GM19351 (cell line): ENCODE results near the gene DDN.

Experiments used
- ATAC-seq: cut with Tn5 transposase; IDR thresholded peaks from one replicate; pipeline ENCODE4 v1.9.1; 2021; ENCODE audit warnings: mild to moderate bottlenecking, moderate library complexity; ENCODE audit not compliant: unreplicated experiment

Gene DDN

GRCh38 chr12:49015196-49015595 lies 16.0 kb upstream of the DDN start:
- ATAC-seq, result no peak

DNA sequence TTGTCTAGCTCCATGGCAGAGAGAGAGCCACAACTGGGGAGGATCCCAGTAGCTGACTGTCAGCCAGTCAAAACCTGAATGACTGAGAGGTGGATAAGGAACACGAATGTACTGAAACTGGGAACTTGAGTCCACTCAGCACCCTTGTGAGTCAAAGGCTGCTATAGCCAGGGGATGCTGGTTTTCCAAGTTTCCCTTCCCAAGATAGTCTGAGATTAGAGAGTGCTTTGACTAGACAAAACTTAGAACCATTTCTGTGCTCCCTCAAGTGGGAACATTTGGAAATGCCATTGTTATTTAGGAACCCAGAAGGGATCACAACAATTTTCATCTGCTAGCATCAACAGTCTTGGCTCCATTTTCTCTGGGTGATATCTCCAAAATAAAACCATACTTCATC lies 15.4 kb upstream of the DDN start:
- no peak for ATAC-seq

- ATAC-seq, result no peak
Observed at GRCh38 chr12:49013428-49013827, 14.3 kb upstream of the DDN start.

GRCh38 chr12:49012739-49013138 lies 13.6 kb upstream of the DDN start:
- no peak for ATAC-seq

DNA sequence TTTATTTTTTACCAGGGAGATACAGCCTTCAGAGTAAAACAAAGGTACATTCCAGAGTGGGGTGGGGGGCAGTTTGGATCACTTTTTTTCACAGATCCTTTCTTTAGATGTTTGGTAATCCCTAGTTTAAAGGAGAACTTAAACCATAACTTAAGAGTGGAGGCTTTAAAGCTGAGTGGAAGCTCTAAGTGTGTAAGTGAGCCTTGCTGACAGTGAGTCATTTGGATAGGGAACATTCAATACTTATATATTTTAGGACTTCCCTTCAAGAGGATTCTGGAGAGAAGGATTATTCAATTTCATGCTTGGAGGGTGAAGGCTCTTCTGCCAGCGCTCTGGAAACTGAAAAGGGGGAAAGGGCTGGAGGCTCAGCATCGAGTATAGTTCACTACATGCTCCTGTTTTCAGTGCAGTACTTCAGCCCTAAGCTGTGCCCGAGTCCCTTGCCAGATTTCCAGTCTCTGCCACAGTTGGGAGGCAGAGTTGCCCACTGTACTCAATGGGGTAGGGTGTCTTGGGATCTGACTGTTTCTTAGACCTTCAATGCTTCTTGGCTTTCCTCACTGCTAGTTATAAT lies 11.0 kb upstream of the DDN start:
- ATAC-seq, result no peak

- no peak for ATAC-seq
Observed at GRCh38 chr12:49008943-49009342, 9.8 kb upstream of the DDN start.

GRCh38 chr12:49000346-49000745 lies 1.2 kb upstream of the DDN start:
- no peak for ATAC-seq

- ATAC-seq, result peak; percentile 20
Observed at GRCh38 chr12:48998497-48999353, 450 bp downstream of the DDN start.

GRCh38 chr12:48997719-48998496 lies 1.3 kb downstream of the DDN start:
- ATAC-seq, result peak; percentile 44

- no peak for ATAC-seq
Observed at GRCh38 chr12:48996794-48997718, 2.1 kb downstream of the DDN start.

DNA sequence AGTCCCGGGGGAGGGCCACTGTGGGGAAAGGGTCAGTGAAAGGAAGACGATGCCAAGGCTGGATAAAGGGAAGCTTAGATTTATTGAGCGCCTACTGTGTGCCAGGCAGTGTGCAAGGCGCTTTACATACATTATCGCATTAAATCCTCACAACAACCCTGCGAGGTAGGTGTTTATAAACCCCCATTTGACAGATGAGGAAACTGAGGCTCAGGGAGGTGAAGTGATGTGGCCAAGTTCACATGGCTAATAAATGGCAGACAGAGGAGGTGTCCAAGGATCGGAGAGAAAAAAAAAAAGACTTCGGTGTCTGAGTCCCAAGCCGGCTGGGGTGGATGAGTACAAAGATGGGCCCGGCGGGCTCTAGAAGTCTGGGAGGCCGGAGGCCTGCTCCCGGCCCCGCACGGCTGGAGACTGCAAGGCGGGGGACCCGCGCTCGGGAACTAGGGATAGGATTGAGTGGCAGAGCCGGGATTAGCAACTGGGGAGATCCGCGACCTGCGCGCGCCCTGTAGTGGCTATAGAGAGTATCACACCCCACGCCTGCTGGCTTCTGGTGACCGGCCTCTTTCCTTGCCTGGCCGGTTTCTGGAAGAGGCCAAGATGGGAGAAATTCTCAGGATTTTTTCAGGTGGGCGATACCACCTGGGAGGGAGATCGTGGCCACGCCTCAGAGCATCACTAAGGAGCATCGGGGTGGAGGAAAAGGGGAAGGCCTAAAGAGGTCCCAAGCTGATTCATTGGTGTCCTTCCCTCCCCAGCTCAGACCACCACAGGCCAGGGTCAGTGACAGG lies 3.9 kb downstream of the DDN start:
- ATAC-seq, result no peak

GRCh38 chr12:48994224-48995085 lies 4.7 kb downstream of the DDN start:
- no peak for ATAC-seq

- no peak for ATAC-seq
Observed at GRCh38 chr12:48993787-48994186, 5.4 kb downstream of the DDN start.

- no peak for ATAC-seq
Observed at GRCh38 chr12:48991247-48992050, 7.7 kb downstream of the DDN start.

- no peak for ATAC-seq
Observed at GRCh38 chr12:48990552-48990951, 8.6 kb downstream of the DDN start.

GRCh38 chr12:48988030-48988649 lies 11.0 kb downstream of the DDN start:
- ATAC-seq, result peak; percentile 47

- ATAC-seq, result no peak
Observed at GRCh38 chr12:48986720-48987291, 12.4 kb downstream of the DDN start.
